ENCODE measurements around the gene RLN1. TPM values are rescaled to one million over a fixed set of nuclear protein-coding genes. Genes with fewer than 3 reads are reported as not detected.
"Not testable (repeated sequence)": the region's sequence is repeated elsewhere in the genome, so short reads cannot be mapped to it uniquely, and the experiment has no call there.

Gene RLN1
- not detected in 2 replicates for total RNA-seq (2014; rRNA removed; shearing (Covaris generic))

GRCh38 chr9:5338992-5339981, at the start of gene RLN1:
Gene RLN1 (minus strand): TSS chr9:5339876. CDS start chr9:5339746, 130 bp downstream.
- not testable (repeated sequence) for DNase-seq; H3K4me3 ChIP-seq; H3K9me3 ChIP-seq (replicated peaks); H3K27me3 ChIP-seq; H3K4me1 ChIP-seq; H3K36me3 ChIP-seq; H3K27ac ChIP-seq

GRCh38 chr9:5389109-5389732, 49.5 kb upstream of the RLN1 start:
- Histone ChIP-seq H3K4me1 (peaks cover 15% of the 10 kb centered on the region), H3K9me3 (replicated peaks) (no peaks in the 10 kb centered on the region), H3K27ac (no peak overlapping the region; the same call in 1 of the 2 replicates), H3K4me3 (no peak overlapping the region), H3K27me3 (no peaks in the 10 kb centered on the region), H3K36me3 (no peaks in the 10 kb centered on the region)
- peak; percentile 47 to 48 for DNase-seq

GRCh38 chr9:5388026-5388819, 48.5 kb upstream of the RLN1 start:
- DNase-seq: no peak
- Histone ChIP-seq H3K4me3 (no peak overlapping the region), H3K27ac (no peak overlapping the region), H3K9me3 (replicated peaks) (no peaks in the 10 kb centered on the region), H3K27me3 (no peaks in the 10 kb centered on the region), H3K36me3 (no peaks in the 10 kb centered on the region), H3K4me1 (peaks cover 15% of the 10 kb centered on the region)

GRCh38 chr9:5384436-5384835, 44.8 kb upstream of the RLN1 start:
- Histone ChIP-seq H3K27me3 (no peaks in the 10 kb centered on the region), H3K27ac (no peak overlapping the region)
- DNase-seq: no peak

GRCh38 chr9:5382479-5382878, 42.8 kb upstream of the RLN1 start:
- no peaks in the 10 kb centered on the region for H3K9me3 ChIP-seq (replicated peaks)
- DNase-seq: no peak
- no peaks in the 10 kb centered on the region for H3K36me3 ChIP-seq
- no peak overlapping the region for H3K27ac ChIP-seq
- H3K27me3 ChIP-seq: no peaks in the 10 kb centered on the region
- no peak overlapping the region for H3K4me3 ChIP-seq
- no peaks in the 10 kb centered on the region for H3K4me1 ChIP-seq

More at GRCh38 chr9:5384436-5384835, 44.8 kb upstream of the RLN1 start:
- no peak overlapping the region for H3K4me3 ChIP-seq
- peaks cover 11% of the 10 kb centered on the region for H3K4me1 ChIP-seq
- no peaks in the 10 kb centered on the region for H3K9me3 ChIP-seq (replicated peaks)
- H3K36me3 ChIP-seq: no peaks in the 10 kb centered on the region

GRCh38 chr9:5375790-5376477, 36.3 kb upstream of the RLN1 start:
- Histone ChIP-seq H3K36me3 (no peaks in the 10 kb centered on the region), H3K27me3 (no peaks in the 10 kb centered on the region), H3K4me3 (no peak overlapping the region), H3K9me3 (replicated peaks) (no peaks in the 10 kb centered on the region), H3K4me1 (no peaks in the 10 kb centered on the region), H3K27ac (no peak overlapping the region)
- no peak for DNase-seq

GRCh38 chr9:5375091-5375490, 35.4 kb upstream of the RLN1 start:
- Histone ChIP-seq H3K27ac (no peak overlapping the region), H3K4me3 (no peak overlapping the region), H3K36me3 (no peaks in the 10 kb centered on the region), H3K4me1 (no peaks in the 10 kb centered on the region), H3K9me3 (replicated peaks) (no peaks in the 10 kb centered on the region), H3K27me3 (no peaks in the 10 kb centered on the region)
- DNase-seq: no peak

GRCh38 chr9:5364294-5365024, 24.8 kb upstream of the RLN1 start:
- Histone ChIP-seq H3K27ac (no peak overlapping the region), H3K27me3 (no peaks in the 10 kb centered on the region), H3K4me1 (peaks cover 25% of the 10 kb centered on the region), H3K4me3 (no peak overlapping the region), H3K36me3 (no peaks in the 10 kb centered on the region), H3K9me3 (replicated peaks) (no peaks in the 10 kb centered on the region)
- no peak for DNase-seq

- peak overlapping the region; percentile 54 for H3K27ac ChIP-seq
- DNase-seq: peak in 1 of 2 experiments; percentile 2
These were observed 21.8 kb upstream of the RLN1 start for GRCh38 chr9:5361326-5362010.

GRCh38 chr9:5360341-5360740, 20.7 kb upstream of the RLN1 start:
- no peaks in the 10 kb centered on the region for H3K9me3 ChIP-seq (replicated peaks)
- peaks cover 36% of the 10 kb centered on the region for H3K4me1 ChIP-seq
- H3K36me3 ChIP-seq: no peaks in the 10 kb centered on the region
- no peak for DNase-seq
- H3K27ac ChIP-seq: no peak overlapping the region
- H3K4me3 ChIP-seq: no peak overlapping the region
- H3K27me3 ChIP-seq: no peaks in the 10 kb centered on the region

More at GRCh38 chr9:5361326-5362010, 21.8 kb upstream of the RLN1 start:
- H3K9me3 ChIP-seq (replicated peaks): no peaks in the 10 kb centered on the region
- H3K4me1 ChIP-seq: peaks cover 36% of the 10 kb centered on the region
- no peak overlapping the region for H3K4me3 ChIP-seq
- H3K36me3 ChIP-seq: no peaks in the 10 kb centered on the region
- H3K27me3 ChIP-seq: no peaks in the 10 kb centered on the region

GRCh38 chr9:5357431-5358105, 17.9 kb upstream of the RLN1 start:
- Histone ChIP-seq H3K36me3 (no peaks in the 10 kb centered on the region), H3K4me3 (no peak overlapping the region), H3K27ac (peak overlapping the region; percentile 35), H3K9me3 (replicated peaks) (no peaks in the 10 kb centered on the region), H3K4me1 (peaks cover 36% of the 10 kb centered on the region), H3K27me3 (no peaks in the 10 kb centered on the region)
- DNase-seq: peak in 1 of 2 experiments; percentile 4

- Histone ChIP-seq H3K9me3 (replicated peaks) (no peaks in the 10 kb centered on the region), H3K27ac (no peak overlapping the region), H3K4me1 (peaks cover 21% of the 10 kb centered on the region), H3K27me3 (no peaks in the 10 kb centered on the region), H3K4me3 (no peak overlapping the region), H3K36me3 (no peaks in the 10 kb centered on the region)
- no peak for DNase-seq
These were observed 16.1 kb upstream of the RLN1 start for GRCh38 chr9:5355817-5356216.

GRCh38 chr9:5355226-5355625, 15.6 kb upstream of the RLN1 start:
- Histone ChIP-seq H3K9me3 (replicated peaks) (no peaks in the 10 kb centered on the region), H3K4me1 (peaks cover 15% of the 10 kb centered on the region), H3K27ac (no peak overlapping the region), H3K4me3 (no peak overlapping the region), H3K27me3 (no peaks in the 10 kb centered on the region), H3K36me3 (no peaks in the 10 kb centered on the region)
- DNase-seq: no peak
